Calu3 (cell line): ENCODE data around the gene WBP2NL. TPM values are rescaled to one million over a fixed set of nuclear protein-coding genes. Genes with fewer than 3 reads are reported as not detected.

Experiments
- BruUV-seq: library from RNA; stranded (reverse); fragments of 400-500 nt; replicated peaks from 2 replicates; lab custom pipeline; 2021; lab: Mats Ljungman, UMichigan
- CTCF ChIA-PET: fragments of 300-600 bp; sonication (Branson Sonifier 250); formaldehyde crosslinking; loops from one replicate; lab custom pipeline; 2022; ENCODE audit warnings: antibody characterized with exemption; lab: Charles Lee
- DNase-seq: peaks from one replicate; pipeline ENCODE4 v3.0.0; 2022
- H3K27ac Mint-ChIP-seq: one replicate; pipeline ENCODE4 v1.8.0; 2022; ENCODE audit warnings: mixed read lengths; ENCODE audit not compliant: unreplicated experiment
- H3K27me3 Mint-ChIP-seq: one replicate; pipeline ENCODE4 v1.8.0; 2022; ENCODE audit warnings: mixed read lengths; ENCODE audit not compliant: unreplicated experiment
- H3K36me3 Mint-ChIP-seq: one replicate; pipeline ENCODE4 v1.8.0; 2022; ENCODE audit warnings: mild to moderate bottlenecking, moderate library complexity, mixed read lengths; ENCODE audit not compliant: insufficient read depth, unreplicated experiment
- H3K4me1 Mint-ChIP-seq: one replicate; pipeline ENCODE4 v1.8.0; 2022; ENCODE audit warnings: mild to moderate bottlenecking, low read depth, mixed read lengths; ENCODE audit not compliant: unreplicated experiment
- H3K4me3 Mint-ChIP-seq: one replicate; pipeline ENCODE4 v1.8.0; 2022; ENCODE audit warnings: mild to moderate bottlenecking, low read depth, moderate library complexity, mixed read lengths; ENCODE audit not compliant: unreplicated experiment
- H3K9me3 Mint-ChIP-seq: one replicate; pipeline ENCODE4 v1.8.0; 2022; ENCODE audit warnings: low read depth, mixed read lengths; ENCODE audit not compliant: unreplicated experiment
- intact Hi-C: fragments of 100-400 bp; cut with micrococcal nuclease; formaldehyde crosslinking; loops from one replicate; pipeline ENCODE4 v1.10.0; 2022; ENCODE audit not compliant: unreplicated experiment
- total RNA-seq: library from RNA; stranded (reverse); gene quantifications from 2 replicates; pipeline ENCODE4 v1.2.3, GENCODE V29; 2022
- TF ChIP-seq, protein P1 (sequence below): fragments of 200-600 bp; IDR thresholded peaks from one replicate; pipeline ENCODE4 v1.8.0; 2022; ENCODE audit warnings: antibody characterized with exemption; ENCODE audit not compliant: unreplicated experiment

The WBP2NL gene
- total RNA-seq, 1 experiment from 2014 or later = 2.8 TPM

DNA sequence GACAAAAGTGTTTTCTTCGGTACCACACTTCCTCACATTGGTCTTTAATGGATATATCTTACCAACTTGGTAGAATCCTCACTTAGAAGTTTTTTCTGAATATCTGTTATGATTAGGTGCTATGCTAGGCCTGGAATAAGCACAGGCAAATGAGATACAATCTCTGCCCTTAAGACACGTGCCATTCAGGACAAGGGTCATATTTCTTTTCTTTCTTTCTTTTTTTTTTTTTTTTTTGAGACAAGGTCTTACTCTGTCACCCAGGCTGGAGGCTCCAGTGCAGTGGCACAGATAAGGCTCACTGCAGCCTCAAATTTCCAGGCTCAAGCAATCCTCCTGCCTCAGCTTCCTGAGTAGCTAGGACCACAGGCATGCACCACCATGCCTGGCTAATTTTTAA is 23.0 kb downstream of the WBP2NL start:
- H3K4me3 Mint-ChIP-seq = no peak overlapping the region
- BruUV-seq = no TSS peak
- DNase-seq = no peak
- CTCF ChIA-PET = no interaction called here
- H3K9me3 Mint-ChIP-seq = no peaks in the 10 kb centered on the region
- no peak overlapping the region for H3K27ac Mint-ChIP-seq
- peaks cover 13% of the 10 kb centered on the region for H3K27me3 Mint-ChIP-seq
- H3K4me1 Mint-ChIP-seq = peaks cover 8% of the 10 kb centered on the region
- no peaks in the 10 kb centered on the region for H3K36me3 Mint-ChIP-seq
- intact Hi-C loops = no loop called here
- TF ChIP-seq, protein P1, sequence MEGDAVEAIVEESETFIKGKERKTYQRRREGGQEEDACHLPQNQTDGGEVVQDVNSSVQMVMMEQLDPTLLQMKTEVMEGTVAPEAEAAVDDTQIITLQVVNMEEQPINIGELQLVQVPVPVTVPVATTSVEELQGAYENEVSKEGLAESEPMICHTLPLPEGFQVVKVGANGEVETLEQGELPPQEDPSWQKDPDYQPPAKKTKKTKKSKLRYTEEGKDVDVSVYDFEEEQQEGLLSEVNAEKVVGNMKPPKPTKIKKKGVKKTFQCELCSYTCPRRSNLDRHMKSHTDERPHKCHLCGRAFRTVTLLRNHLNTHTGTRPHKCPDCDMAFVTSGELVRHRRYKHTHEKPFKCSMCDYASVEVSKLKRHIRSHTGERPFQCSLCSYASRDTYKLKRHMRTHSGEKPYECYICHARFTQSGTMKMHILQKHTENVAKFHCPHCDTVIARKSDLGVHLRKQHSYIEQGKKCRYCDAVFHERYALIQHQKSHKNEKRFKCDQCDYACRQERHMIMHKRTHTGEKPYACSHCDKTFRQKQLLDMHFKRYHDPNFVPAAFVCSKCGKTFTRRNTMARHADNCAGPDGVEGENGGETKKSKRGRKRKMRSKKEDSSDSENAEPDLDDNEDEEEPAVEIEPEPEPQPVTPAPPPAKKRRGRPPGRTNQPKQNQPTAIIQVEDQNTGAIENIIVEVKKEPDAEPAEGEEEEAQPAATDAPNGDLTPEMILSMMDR = no peak

DNA sequence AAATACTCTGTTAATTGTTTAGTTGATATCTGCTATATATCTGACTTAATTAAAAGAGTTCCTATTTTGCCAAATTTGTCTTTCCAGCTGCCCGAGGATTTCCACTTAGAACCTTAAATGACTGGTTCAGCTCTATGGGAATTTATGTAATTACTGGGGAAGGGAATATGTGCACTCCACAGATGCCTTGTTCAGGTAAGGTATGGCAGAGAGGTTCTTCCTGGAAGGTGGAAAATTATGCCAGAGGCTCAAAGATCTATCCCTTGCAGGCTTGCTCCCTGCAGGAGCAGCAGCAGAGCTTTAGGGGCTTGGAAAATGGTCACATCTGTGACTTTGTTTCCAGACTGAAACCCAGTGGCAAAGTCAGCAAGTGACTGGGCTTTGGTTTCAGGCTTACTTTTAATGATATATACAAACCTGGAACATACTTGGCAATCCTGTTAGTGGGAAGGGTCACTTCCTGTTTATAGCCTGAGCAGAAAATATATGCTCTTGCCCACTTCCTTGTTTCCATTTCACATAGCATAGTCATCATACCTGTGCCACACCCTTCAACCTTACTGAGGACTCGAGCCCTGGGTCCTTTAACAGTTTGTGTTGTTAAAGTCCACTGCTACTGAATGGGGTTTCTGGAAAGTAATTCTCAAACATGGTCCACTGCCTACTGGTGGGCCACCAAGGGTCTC is 23.7 kb downstream of the WBP2NL start:
- Mint-ChIP-seq H3K9me3 (no peaks in the 10 kb centered on the region), H3K27me3 (peaks cover 5% of the 10 kb centered on the region), H3K4me1 (peaks cover 8% of the 10 kb centered on the region), H3K36me3 (no peaks in the 10 kb centered on the region), H3K4me3 (no peak overlapping the region), H3K27ac (peak overlapping the region; percentile 65)
- no TSS peak for BruUV-seq
- DNase-seq = peak; percentile 41
- CTCF ChIA-PET = no interaction called here
- intact Hi-C loops = no loop called here
- TF ChIP-seq, protein P1 = no peak

DNA sequence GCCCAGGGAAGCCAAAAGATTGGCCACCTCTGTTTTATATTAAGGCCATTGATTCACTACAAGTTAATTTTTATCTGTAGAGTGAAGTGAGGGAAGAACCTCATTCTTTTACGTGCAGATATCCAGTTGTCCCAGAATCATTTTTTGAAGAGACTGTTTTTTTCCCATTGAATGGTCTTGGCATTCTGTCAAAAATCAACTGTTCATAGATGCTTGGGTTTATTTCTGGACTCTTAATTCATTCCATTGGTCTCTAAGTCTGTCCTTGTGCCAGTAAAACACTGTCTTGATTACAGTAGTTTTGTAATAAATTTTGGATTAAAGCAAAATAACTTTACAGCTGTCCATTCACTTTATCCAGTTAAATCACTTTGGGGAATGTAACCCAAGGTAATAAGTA is 26.8 kb downstream of the WBP2NL start:
- H3K27me3 Mint-ChIP-seq = no peaks in the 10 kb centered on the region
- CTCF ChIA-PET = no interaction called here
- H3K9me3 Mint-ChIP-seq = no peaks in the 10 kb centered on the region
- BruUV-seq = no TSS peak
- H3K4me1 Mint-ChIP-seq = peaks cover 8% of the 10 kb centered on the region
- TF ChIP-seq, protein P1 = no peak
- no peak for DNase-seq
- H3K4me3 Mint-ChIP-seq = no peak overlapping the region
- H3K36me3 Mint-ChIP-seq = no peaks in the 10 kb centered on the region
- no peak overlapping the region for H3K27ac Mint-ChIP-seq
- intact Hi-C loops = no loop called here

DNA sequence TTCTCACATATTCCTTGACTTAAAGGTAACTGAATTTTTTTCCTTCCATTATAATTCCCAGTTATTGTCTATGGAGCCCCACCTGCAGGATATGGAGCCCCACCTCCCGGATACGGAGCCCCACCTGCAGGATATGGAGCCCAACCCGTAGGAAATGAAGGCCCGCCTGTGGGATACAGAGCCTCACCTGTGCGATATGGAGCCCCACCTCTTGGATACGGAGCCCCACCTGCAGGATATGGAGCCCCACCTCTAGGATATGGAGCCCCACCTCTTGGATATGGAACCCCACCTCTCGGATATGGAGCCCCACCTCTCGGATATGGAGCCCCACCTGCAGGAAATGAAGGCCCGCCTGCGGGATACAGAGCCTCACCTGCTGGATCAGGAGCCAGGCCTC is 28.1 kb downstream of the WBP2NL start:
- H3K9me3 Mint-ChIP-seq = no peaks in the 10 kb centered on the region
- no peak overlapping the region for H3K27ac Mint-ChIP-seq
- TF ChIP-seq, protein P1 = no peak
- peaks cover 8% of the 10 kb centered on the region for H3K4me1 Mint-ChIP-seq
- CTCF ChIA-PET = no interaction called here
- no peaks in the 10 kb centered on the region for H3K36me3 Mint-ChIP-seq
- intact Hi-C loops = no loop called here
- DNase-seq = no peak
- no peak overlapping the region for H3K4me3 Mint-ChIP-seq
- BruUV-seq = no TSS peak
- no peaks in the 10 kb centered on the region for H3K27me3 Mint-ChIP-seq
